PC-3 (cell line): ENCODE measurements around the gene SDK2. TPM values are rescaled to one million over a fixed set of nuclear protein-coding genes. Genes with fewer than 3 reads are reported as not detected.

Experiments
- ATAC-seq: fragments of 200-7000 bp; cut with Tn5 transposase; 2 replicates; pipeline ENCODE4 v1.9.1; 2020; ENCODE audit warnings: mild to moderate bottlenecking, moderate library complexity
- BruUV-seq: library from RNA; stranded (reverse); fragments of 400-500 nt; replicated peaks from 2 replicates; lab custom pipeline; 2021; lab: Mats Ljungman, UMichigan
- CTCF ChIA-PET: fragments of 300-600 bp; sonication (Branson Sonifier 250); formaldehyde crosslinking; loops from one replicate; lab custom pipeline; 2022; ENCODE audit warnings: antibody characterized with exemption; lab: Charles Lee
- POLR2A ChIA-PET: fragments of 300-600 bp; sonication (Branson Sonifier 250); formaldehyde crosslinking; loops from one replicate; lab custom pipeline; 2022; ENCODE audit warnings: antibody characterized with exemption; ENCODE audit not compliant: unreplicated experiment; lab: Charles Lee
- DNase-seq: peaks from one replicate; pipeline ENCODE4 v3.0.0-alpha.2; 2015
- H2AFZ ChIP-seq: fragments of 300-600 bp; sonication (generic); 2 replicates; pipeline ENCODE4 v1.6.0; 2016; ENCODE audit warnings: antibody characterized with exemption, low read length
- H3F3A ChIP-seq: fragments of 300-600 bp; sonication (generic); one replicate; pipeline ENCODE4 v1.6.0; 2017; ENCODE audit warnings: antibody characterized with exemption, low read length, control low read depth, mild to moderate bottlenecking; ENCODE audit not compliant: unreplicated experiment
- H3K27ac ChIP-seq: fragments of 300-600 bp; sonication (generic); 2 replicates; pipeline ENCODE4 v1.5.1; 2016; ENCODE audit warnings: mild to moderate bottlenecking, low read length
- H3K27me3 ChIP-seq: fragments of 300-600 bp; sonication (generic); 2 replicates; pipeline ENCODE4 v1.6.1; 2016; ENCODE audit warnings: low read length, mixed read lengths
- H3K36me3 ChIP-seq: fragments of 300-600 bp; sonication (generic); 2 replicates; pipeline ENCODE4 v1.6.1; 2016; ENCODE audit warnings: low read depth, mixed run types, low read length, mixed read lengths
- H3K4me1 ChIP-seq: fragments of 300-600 bp; sonication (generic); 2 replicates; pipeline ENCODE4 v1.5.1; 2016; ENCODE audit warnings: low read length; ENCODE audit not compliant: insufficient read depth
- H3K4me2 ChIP-seq: fragments of 300-600 bp; sonication (generic); 2 replicates; pipeline ENCODE4 v1.6.0; 2016; ENCODE audit warnings: low read length
- H3K4me3 ChIP-seq: fragments of 300-600 bp; sonication (generic); 2 replicates; pipeline ENCODE4 v1.5.1; 2016; ENCODE audit warnings: mild to moderate bottlenecking, low read length, mixed read lengths
- H3K79me2 ChIP-seq: fragments of 300-600 bp; sonication (generic); 2 replicates; pipeline ENCODE4 v1.6.1; 2017; ENCODE audit warnings: low read length, mixed read lengths
- H3K9ac ChIP-seq: fragments of 300-600 bp; sonication (generic); 2 replicates; pipeline ENCODE4 v1.6.0; 2016; ENCODE audit warnings: mild to moderate bottlenecking, low read length
- H3K9me2 ChIP-seq: fragments of 300-600 bp; sonication (generic); replicated peaks from 2 replicates; pipeline ENCODE4 v1.6.1; 2016; ENCODE audit warnings: mixed run types, low read length, mixed read lengths
- H3K9me3 ChIP-seq: fragments of 300-600 bp; sonication (generic); 2 replicates; pipeline ENCODE4 v1.6.1; 2016; ENCODE audit warnings: low read length, mixed read lengths
- H4K20me1 ChIP-seq: fragments of 300-600 bp; sonication (generic); 2 replicates; pipeline ENCODE4 v1.6.1; 2016; ENCODE audit warnings: low read length, mixed read lengths
- CTCF ChIP-seq: fragments of 300-600 bp; sonication (generic); conservative IDR thresholded peaks from 2 replicates; pipeline ENCODE4 v1.5.1; 2017; ENCODE audit warnings: antibody characterized with exemption, low read depth, mild to moderate bottlenecking, low read length
- EZH2 ChIP-seq: fragments of 300-600 bp; sonication (generic); IDR thresholded peaks from one replicate; pipeline ENCODE4 v1.6.1; 2017; ENCODE audit warnings: antibody characterized with exemption, mild to moderate bottlenecking, low read length; ENCODE audit not compliant: unreplicated experiment
- EZH2phosphoT487 ChIP-seq: fragments of 300-600 bp; sonication (generic); IDR thresholded peaks from 2 replicates; pipeline ENCODE4 v1.6.1; 2018; ENCODE audit warnings: mild to moderate bottlenecking, antibody characterized with exemption, low read length, borderline replicate concordance
- intact Hi-C: fragments of 100-400 bp; cut with micrococcal nuclease; formaldehyde crosslinking; loops from 2 replicates; pipeline ENCODE4 v1.9.0; 2023
- total RNA-seq: library from RNA; depleted of rRNA; stranded (reverse); fragments of >200 nt; gene quantifications from 2 replicates; pipeline ENCODE4 v1.2.3, GENCODE V29; 2014

Gene SDK2
- total RNA-seq, 1 experiment from 2014 or later: 0.07 TPM

- H3K27ac ChIP-seq: no peak overlapping the region
Observed at GRCh38 chr17:73595931-73596330, 48.3 kb downstream of the SDK2 start.

DNA sequence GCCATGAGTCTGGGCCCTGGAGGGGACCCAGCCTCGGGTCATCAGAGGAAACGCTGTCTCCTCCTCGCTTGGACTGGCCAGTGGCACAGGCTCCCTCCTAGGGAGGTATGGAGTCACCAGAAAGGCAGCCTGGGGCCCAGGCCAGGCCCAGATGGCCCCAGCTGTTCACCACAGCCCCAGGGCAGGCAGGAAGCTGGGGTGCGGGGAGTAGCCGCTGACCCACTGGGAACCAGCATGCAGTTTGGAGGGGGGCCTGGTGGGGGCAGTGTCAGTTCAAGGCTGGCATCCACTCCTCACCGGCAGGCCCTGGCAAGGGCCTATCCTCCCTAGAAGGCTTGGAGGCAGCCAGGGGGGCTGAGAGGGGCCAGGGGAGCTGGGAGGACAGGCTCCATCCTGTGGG, 48.8 kb downstream of the SDK2 start:
- intact Hi-C loops: no loop called here
- ChIA-PET POLR2A (no interaction called here), CTCF (no interaction called here)
- H3K4me3 ChIP-seq: no peak overlapping the region
- H2AFZ ChIP-seq: no peak overlapping the region
- H3K79me2 ChIP-seq: no peaks in the 10 kb centered on the region
- no peak overlapping the region for H3K9ac ChIP-seq
- DNase-seq: no peak
- TF ChIP-seq EZH2 (no peak), EZH2phosphoT487 (no peak), CTCF (peak; percentile 48)
- H3F3A ChIP-seq: no peaks in the 10 kb centered on the region
- H3K9me2 ChIP-seq: no peaks in the 10 kb centered on the region
- no peaks in the 10 kb centered on the region for H4K20me1 ChIP-seq
- no TSS peak for BruUV-seq
- peaks cover 71% of the 10 kb centered on the region for H3K27me3 ChIP-seq
- no peaks in the 10 kb centered on the region for H3K9me3 ChIP-seq
- no peaks in the 10 kb centered on the region for H3K4me1 ChIP-seq
- no peak; the same call in 1 of the 2 replicates for ATAC-seq
- no peak overlapping the region for H3K4me2 ChIP-seq
- no peak overlapping the region for H3K27ac ChIP-seq
- no peaks in the 10 kb centered on the region for H3K36me3 ChIP-seq

More at GRCh38 chr17:73595931-73596330, 48.3 kb downstream of the SDK2 start:
- ChIA-PET POLR2A (no interaction called here), CTCF (no interaction called here)
- no peaks in the 10 kb centered on the region for H3K4me1 ChIP-seq
- no peaks in the 10 kb centered on the region for H4K20me1 ChIP-seq
- H3K9me2 ChIP-seq: no peaks in the 10 kb centered on the region
- no peak for DNase-seq
- intact Hi-C loops: no loop called here
- no peak for ATAC-seq
- no peak overlapping the region for H3K4me3 ChIP-seq
- BruUV-seq: no TSS peak
- H2AFZ ChIP-seq: no peak overlapping the region
- no peak overlapping the region for H3K9ac ChIP-seq
- H3K79me2 ChIP-seq: no peaks in the 10 kb centered on the region
- no peaks in the 10 kb centered on the region for H3F3A ChIP-seq
- no peak overlapping the region for H3K4me2 ChIP-seq
- H3K9me3 ChIP-seq: no peaks in the 10 kb centered on the region
- no peak for TF ChIP-seq CTCF
- no peak for TF ChIP-seq EZH2
- TF ChIP-seq EZH2phosphoT487: no peak
- H3K36me3 ChIP-seq: no peaks in the 10 kb centered on the region
- peaks cover 69% of the 10 kb centered on the region for H3K27me3 ChIP-seq

GRCh38 chr17:73595068-73595467, 49.2 kb downstream of the SDK2 start:
- TF ChIP-seq EZH2 (no peak), CTCF (no peak), EZH2phosphoT487 (no peak)
- Histone ChIP-seq H3K27me3 (peaks cover 71% of the 10 kb centered on the region), H3K9me3 (no peaks in the 10 kb centered on the region), H3K9ac (no peak overlapping the region), H3K4me2 (no peak overlapping the region), H3K4me1 (no peaks in the 10 kb centered on the region), H4K20me1 (no peaks in the 10 kb centered on the region), H2AFZ (no peak overlapping the region), H3K27ac (no peak overlapping the region), H3F3A (no peaks in the 10 kb centered on the region), H3K4me3 (no peak overlapping the region), H3K9me2 (no peaks in the 10 kb centered on the region), H3K36me3 (no peaks in the 10 kb centered on the region), H3K79me2 (no peaks in the 10 kb centered on the region)
- CTCF ChIA-PET: no interaction called here
- intact Hi-C loops: no loop called here
- POLR2A ChIA-PET: no interaction called here
- BruUV-seq: no TSS peak
- DNase-seq: no peak
- ATAC-seq: no peak
